Vagina (tissue), 2 donors: ENCODE results near the gene MS4A15.

Experiments used
- POLR2A ChIP-seq, 2 donors: fragments of 450-650 bp; IDR thresholded peaks; one replicate each; pipeline ENCODE4 v1.6.1; 2017; ENCODE audit warnings: antibody characterized with exemption in 2 of 2, mild to moderate bottlenecking in 2 of 2, moderate library complexity in 2 of 2
- TF ChIP-seq, protein P1 (sequence below), 3 experiments: fragments of 450-650 bp in 2 of 3; fragments of 200-600 bp in 1 of 3; sonication (generic) in 1 of 3; IDR thresholded peaks; one replicate each; pipeline ENCODE4 v1.5.1; 2017 to 2019; ENCODE audit warnings: antibody characterized with exemption in 3 of 3, mild to moderate bottlenecking in 2 of 3, moderate library complexity in 2 of 3

DNA sequence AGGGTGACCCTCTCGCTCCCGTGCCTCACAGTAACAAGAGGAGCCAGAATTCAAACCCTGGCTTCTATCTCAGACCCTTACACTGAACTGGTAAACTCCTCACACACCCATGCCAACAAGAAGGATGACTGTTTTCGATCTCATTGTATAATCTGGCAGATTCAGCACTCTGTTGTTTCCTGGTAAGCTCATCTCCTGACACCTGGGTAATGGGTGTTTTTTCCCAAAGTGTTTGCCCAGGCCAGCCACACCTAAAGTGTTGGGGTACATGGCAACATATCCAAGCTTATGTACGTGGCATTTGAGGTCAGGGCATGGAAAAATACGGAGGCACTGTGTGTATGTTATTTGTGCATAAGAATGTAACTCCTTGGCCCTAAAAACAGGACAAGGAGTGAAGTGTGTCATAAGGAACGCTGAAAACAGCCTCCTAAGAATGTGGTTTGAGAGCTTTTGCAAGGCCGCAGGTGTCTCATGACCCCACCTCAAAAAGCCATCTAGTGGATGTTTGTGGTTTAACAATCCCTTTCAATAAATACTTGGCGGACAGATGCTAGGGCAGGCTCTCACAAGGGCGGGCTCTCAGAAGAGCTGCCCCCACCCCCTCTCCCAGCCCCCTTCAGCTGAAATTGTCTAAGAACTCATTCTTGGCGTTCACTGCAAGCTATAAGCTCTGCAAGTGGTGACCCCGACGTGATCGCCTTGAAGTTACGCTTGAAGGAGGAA is at the start of gene MS4A15:
- no peak for TF ChIP-seq POLR2A (IDR thresholded peaks at IDR 0.05)
- TF ChIP-seq, protein P1, sequence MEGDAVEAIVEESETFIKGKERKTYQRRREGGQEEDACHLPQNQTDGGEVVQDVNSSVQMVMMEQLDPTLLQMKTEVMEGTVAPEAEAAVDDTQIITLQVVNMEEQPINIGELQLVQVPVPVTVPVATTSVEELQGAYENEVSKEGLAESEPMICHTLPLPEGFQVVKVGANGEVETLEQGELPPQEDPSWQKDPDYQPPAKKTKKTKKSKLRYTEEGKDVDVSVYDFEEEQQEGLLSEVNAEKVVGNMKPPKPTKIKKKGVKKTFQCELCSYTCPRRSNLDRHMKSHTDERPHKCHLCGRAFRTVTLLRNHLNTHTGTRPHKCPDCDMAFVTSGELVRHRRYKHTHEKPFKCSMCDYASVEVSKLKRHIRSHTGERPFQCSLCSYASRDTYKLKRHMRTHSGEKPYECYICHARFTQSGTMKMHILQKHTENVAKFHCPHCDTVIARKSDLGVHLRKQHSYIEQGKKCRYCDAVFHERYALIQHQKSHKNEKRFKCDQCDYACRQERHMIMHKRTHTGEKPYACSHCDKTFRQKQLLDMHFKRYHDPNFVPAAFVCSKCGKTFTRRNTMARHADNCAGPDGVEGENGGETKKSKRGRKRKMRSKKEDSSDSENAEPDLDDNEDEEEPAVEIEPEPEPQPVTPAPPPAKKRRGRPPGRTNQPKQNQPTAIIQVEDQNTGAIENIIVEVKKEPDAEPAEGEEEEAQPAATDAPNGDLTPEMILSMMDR (IDR thresholded peaks at IDR 0.05) = no peak
